ENCODE data around the gene TMEM233. TPM values are rescaled to one million over a fixed set of nuclear protein-coding genes. Genes with fewer than 3 reads are reported as not detected.

Gene TMEM233
- total RNA-seq, 1 experiment from 2014 or later: not detected

GRCh38 chr12:119546340-119546739 is 47.2 kb upstream of the TMEM233 start (continued):
- TF ChIP-seq MAX (IDR thresholded peaks at IDR 0.05): no peak
- no peak for TF ChIP-seq CEBPB (IDR thresholded peaks at IDR 0.05; ENCODE audit: low read depth)
- no peak for TF ChIP-seq POLR2A (IDR thresholded peaks at IDR 0.05; ENCODE audit: borderline replicate concordance, extremely low read depth, insufficient read depth, insufficient read length)
- no peak for TF ChIP-seq YY1 (IDR thresholded peaks at IDR 0.05; ENCODE audit: extremely low read depth, insufficient replicate concordance, low read depth, low read length)
- no peak for TF ChIP-seq CTCF (IDR thresholded peaks at IDR 0.05 in 2 of 3, conservative IDR thresholded peaks at IDR 0.05 in 1 of 3; ENCODE audit: borderline replicate concordance in 1 of 3, insufficient read depth in 1 of 3, low read depth in 2 of 3, low read length in 2 of 3)
- TF ChIP-seq ZNF274 (IDR thresholded peaks at IDR 0.05; ENCODE audit: low read depth, low read length): no peak
- no peak for TF ChIP-seq FOSL1 (IDR thresholded peaks at IDR 0.05; ENCODE audit: low read depth)
- TF ChIP-seq ATF3 (IDR thresholded peaks at IDR 0.05): no peak
- no peak for TF ChIP-seq EZH2phosphoT487 (IDR thresholded peaks at IDR 0.05; ENCODE audit: borderline replicate concordance)
- no peak for TF ChIP-seq EGR1 (IDR thresholded peaks at IDR 0.05; ENCODE audit: low read depth)
- no peak for TF ChIP-seq ZFX (IDR thresholded peaks at IDR 0.05)

- no TSS peak for BruUV-seq (replicated peaks)
- TF ChIP-seq ATF3 (IDR thresholded peaks at IDR 0.05) (no peak), CTCF (IDR thresholded peaks at IDR 0.05 in 2 of 3, conservative IDR thresholded peaks at IDR 0.05 in 1 of 3; ENCODE audit: borderline replicate concordance in 1 of 3, insufficient read depth in 1 of 3, low read depth in 2 of 3, low read length in 2 of 3) (no peak), EZH2phosphoT487 (IDR thresholded peaks at IDR 0.05; ENCODE audit: borderline replicate concordance) (no peak), SP1 (IDR thresholded peaks at IDR 0.05; ENCODE audit: low read depth) (no peak), CEBPB (IDR thresholded peaks at IDR 0.05; ENCODE audit: low read depth) (no peak), SRF (IDR thresholded peaks at IDR 0.05; ENCODE audit: low read depth) (no peak), EGR1 (IDR thresholded peaks at IDR 0.05; ENCODE audit: low read depth) (no peak), POLR2AphosphoS5 (IDR thresholded peaks at IDR 0.05; ENCODE audit: low read depth, low read length) (no peak)
- no peaks in the 10 kb centered on the region for H3K9me3 ChIP-seq (ENCODE audit: control insufficient read depth in 1 of 2, insufficient read depth in 1 of 2, low read depth in 1 of 2, low read length in 2 of 2)
- no peaks in the 10 kb centered on the region for H3K36me3 ChIP-seq (ENCODE audit: control insufficient read depth in 1 of 2, insufficient read depth in 2 of 2, low read length in 2 of 2)
- H3K9ac ChIP-seq (ENCODE audit: low read length): no peak overlapping the region
- H3K4me1 ChIP-seq (ENCODE audit: control insufficient read depth in 1 of 2, insufficient read depth in 2 of 2, low read length in 2 of 2): no peaks in the 10 kb centered on the region
- H3K9me2 ChIP-seq (ENCODE audit: insufficient read depth): no peaks in the 10 kb centered on the region
- no peak overlapping the region for H3K4me2 ChIP-seq (ENCODE audit: low read length)
- no peak for ATAC-seq
- H4K20me1 ChIP-seq (ENCODE audit: insufficient read depth): no peaks in the 10 kb centered on the region
- H2AFZ ChIP-seq (ENCODE audit: low read depth, low read length, poor library complexity, severe bottlenecking): no peak overlapping the region
- CTCF ChIA-PET: interaction anchor here (4.0 kb wide), 1 partner anchor 102 kb away, joined by 30 read pairs; no protein-coding TSS in a partner anchor
- DNase-seq (ENCODE audit: low read depth, low spot score): no peak
- no peak overlapping the region for H3K4me3 ChIP-seq (replicated peaks in 1 of 2; ENCODE audit: low read depth in 1 of 2, low read length in 2 of 2)
- no peaks in the 10 kb centered on the region for H3K79me2 ChIP-seq (ENCODE audit: insufficient read depth, low read length)
- no peak overlapping the region for H3K27ac ChIP-seq (ENCODE audit: low read depth, low read length)
- POLR2A ChIA-PET: no interaction called here
- RAD21 ChIA-PET (ENCODE audit: low non-redundant PET in 1 of 2, low total read pairs in 2 of 2, uncharacterized antibody in 2 of 2, unreplicated experiment in 2 of 2): no interaction called here
- intact Hi-C loops (cut with micrococcal nuclease): loop anchor here (5.0 to 10.0 kb wide), 3 partner anchors 432 to 1140 kb away; no protein-coding TSS in a partner anchor
- H3K27me3 ChIP-seq (ENCODE audit: insufficient read depth, low read length): peaks cover 63% of the 10 kb centered on the region
These were observed 46.6 kb upstream of the TMEM233 start for GRCh38 chr12:119547001-119547400.
